ENCODE results near the gene TMSB10. TPM values are rescaled to one million over a fixed set of nuclear protein-coding genes. Genes with fewer than 3 reads are reported as not detected.
A peak's percentile ranks its signal among the peaks of the same experiment; 100 is the strongest.
"Not testable (repeated sequence)": the region's sequence is repeated elsewhere in the genome, so short reads cannot be mapped to it uniquely, and the experiment has no call there.

TMSB10 gene
- total and polyA plus RNA-seq, 8 donors, result 1,864 to 2,766 (median 2,518) TPM

DNA sequence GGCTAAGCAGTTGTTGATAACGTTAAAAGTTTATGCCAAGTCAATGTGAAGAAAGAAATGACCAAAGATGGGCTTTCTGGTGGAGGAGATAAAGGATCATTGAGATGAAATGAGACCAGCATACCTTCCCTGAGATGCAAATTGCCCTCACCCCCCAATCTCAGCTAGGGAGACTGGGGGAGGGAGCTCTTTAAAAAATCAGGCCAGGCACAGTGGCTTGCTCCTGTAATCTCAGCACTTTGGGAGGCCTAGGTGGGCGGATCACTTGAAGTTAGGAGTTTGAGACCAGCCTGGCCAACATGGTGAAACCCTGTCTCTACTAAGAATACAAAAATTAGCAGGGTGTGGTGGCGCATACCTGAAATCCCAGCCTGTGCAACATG is 34.6 kb downstream of the TMSB10 start:
- Histone ChIP-seq H3K4me3 (no peak overlapping the region), H3K27me3 (no peaks in the 10 kb centered on the region), H3K9me3 (no peaks in the 10 kb centered on the region), H3K27ac (peak overlapping the region in 1 of 2 donors; percentile 69), H3K36me3 (no peaks in the 10 kb centered on the region), H3K4me1 (peaks cover 0 to 24% of the 10 kb centered on the region in 2 donors)
- TF ChIP-seq, protein P1, sequence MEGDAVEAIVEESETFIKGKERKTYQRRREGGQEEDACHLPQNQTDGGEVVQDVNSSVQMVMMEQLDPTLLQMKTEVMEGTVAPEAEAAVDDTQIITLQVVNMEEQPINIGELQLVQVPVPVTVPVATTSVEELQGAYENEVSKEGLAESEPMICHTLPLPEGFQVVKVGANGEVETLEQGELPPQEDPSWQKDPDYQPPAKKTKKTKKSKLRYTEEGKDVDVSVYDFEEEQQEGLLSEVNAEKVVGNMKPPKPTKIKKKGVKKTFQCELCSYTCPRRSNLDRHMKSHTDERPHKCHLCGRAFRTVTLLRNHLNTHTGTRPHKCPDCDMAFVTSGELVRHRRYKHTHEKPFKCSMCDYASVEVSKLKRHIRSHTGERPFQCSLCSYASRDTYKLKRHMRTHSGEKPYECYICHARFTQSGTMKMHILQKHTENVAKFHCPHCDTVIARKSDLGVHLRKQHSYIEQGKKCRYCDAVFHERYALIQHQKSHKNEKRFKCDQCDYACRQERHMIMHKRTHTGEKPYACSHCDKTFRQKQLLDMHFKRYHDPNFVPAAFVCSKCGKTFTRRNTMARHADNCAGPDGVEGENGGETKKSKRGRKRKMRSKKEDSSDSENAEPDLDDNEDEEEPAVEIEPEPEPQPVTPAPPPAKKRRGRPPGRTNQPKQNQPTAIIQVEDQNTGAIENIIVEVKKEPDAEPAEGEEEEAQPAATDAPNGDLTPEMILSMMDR (IDR thresholded peaks at IDR 0.05), result no peak
- no peak for ATAC-seq
- peak in 1 of 4 donors; percentile 5 for DNase-seq
- intact Hi-C loops (cut with DNase I), result no loop called here

DNA sequence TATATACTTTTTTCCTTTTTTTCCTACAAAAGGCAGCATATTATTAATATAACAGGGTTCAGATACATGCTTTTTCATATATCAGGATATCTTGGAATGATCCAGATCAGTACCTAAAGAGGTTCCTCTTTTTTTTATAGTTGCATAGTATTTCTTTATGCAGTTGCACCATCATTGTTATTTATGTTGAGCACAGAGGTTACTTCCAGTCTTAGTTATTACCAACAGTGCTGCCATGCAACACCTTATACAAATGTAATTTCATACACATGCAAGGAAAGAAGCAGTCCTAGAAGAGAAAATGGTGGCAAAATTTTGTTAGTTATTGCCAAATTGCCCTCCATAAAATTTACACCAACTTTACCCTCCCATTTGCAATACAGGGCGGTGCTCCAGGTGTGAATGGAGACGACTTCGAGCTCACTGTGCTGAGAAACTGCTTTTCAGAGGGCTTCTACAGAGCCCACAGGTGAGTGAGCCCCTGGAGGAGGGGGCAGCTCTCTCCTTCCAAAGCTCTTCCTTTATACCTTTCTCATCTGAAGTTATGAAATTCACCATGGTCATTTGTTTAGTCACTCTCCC is 35.5 kb downstream of the TMSB10 start:
- Histone ChIP-seq H3K36me3 (no peaks in the 10 kb centered on the region), H3K9me3 (no peaks in the 10 kb centered on the region), H3K4me3 (no peak overlapping the region), H3K27ac (peak overlapping the region in 1 of 2 donors; percentile 46), H3K4me1 (peaks cover 0 to 30% of the 10 kb centered on the region in 2 donors), H3K27me3 (no peaks in the 10 kb centered on the region)
- ATAC-seq (no peak), DNase-seq (peak in 1 of 4 donors; percentile 5)
- TF ChIP-seq, protein P1 (IDR thresholded peaks at IDR 0.05), result no peak
- intact Hi-C loops (cut with DNase I), result no loop called here

GRCh38 chr2:84942166-84942565 is 36.7 kb downstream of the TMSB10 start:
- Histone ChIP-seq H3K27me3 (no peaks in the 10 kb centered on the region), H3K9me3 (no peaks in the 10 kb centered on the region), H3K4me3 (no peak overlapping the region), H3K4me1 (peaks cover 0 to 37% of the 10 kb centered on the region in 2 donors), H3K36me3 (no peaks in the 10 kb centered on the region), H3K27ac (no peak overlapping the region)
- TF ChIP-seq, protein P1 (IDR thresholded peaks at IDR 0.05), result no peak
- ATAC-seq, result no peak
- intact Hi-C loops (cut with DNase I), result no loop called here
- peak in 1 of 4 donors; percentile 8 for DNase-seq

DNA sequence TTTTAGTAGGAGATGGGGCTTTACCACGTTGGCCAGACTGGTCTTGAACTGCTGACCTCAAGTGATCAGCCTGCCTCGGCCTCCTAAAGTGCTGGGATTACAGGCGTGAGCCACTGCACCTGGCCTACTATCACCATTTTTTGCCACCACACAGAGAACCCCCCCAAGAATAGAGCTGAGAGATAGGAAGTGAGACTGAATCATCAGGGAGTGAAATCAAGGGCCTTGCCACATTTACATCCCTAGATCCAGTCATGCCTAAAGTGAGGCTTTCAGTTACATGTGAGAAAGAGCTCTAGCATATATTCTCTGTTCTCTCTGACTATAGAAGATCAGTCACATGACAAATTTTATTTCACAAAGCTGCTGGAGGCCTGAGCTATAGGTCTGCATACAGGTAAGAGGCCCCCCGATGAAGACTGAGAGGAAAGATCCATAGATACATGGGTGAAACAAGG is 37.5 kb downstream of the TMSB10 start:
- intact Hi-C loops (cut with DNase I), result no loop called here
- H3K4me3 ChIP-seq, result no peak overlapping the region
- no peaks in the 10 kb centered on the region for H3K36me3 ChIP-seq
- H3K4me1 ChIP-seq, result peaks cover 0 to 37% of the 10 kb centered on the region in 2 donors
- no peaks in the 10 kb centered on the region for H3K9me3 ChIP-seq
- H3K27me3 ChIP-seq, result no peaks in the 10 kb centered on the region
- ATAC-seq, result no peak
- TF ChIP-seq, protein P1 (IDR thresholded peaks at IDR 0.05), result no peak
- no peak overlapping the region for H3K27ac ChIP-seq
- peak in 1 of 4 donors; percentile 2 for DNase-seq

- ATAC-seq (no peak), DNase-seq (no peak)
- intact Hi-C loops (cut with DNase I), result no loop called here
- no peaks in the 10 kb centered on the region for H3K27me3 ChIP-seq
- TF ChIP-seq, protein P1 (IDR thresholded peaks at IDR 0.05), result no peak
- no peak overlapping the region for H3K27ac ChIP-seq
- no peak overlapping the region for H3K4me3 ChIP-seq
- peaks cover 0 to 31% of the 10 kb centered on the region in 2 donors for H3K4me1 ChIP-seq
- no peaks in the 10 kb centered on the region for H3K9me3 ChIP-seq
- no peaks in the 10 kb centered on the region for H3K36me3 ChIP-seq
These were observed 38.9 kb downstream of the TMSB10 start for GRCh38 chr2:84944295-84944909.

GRCh38 chr2:84945838-84946203 is 40.4 kb downstream of the TMSB10 start:
- intact Hi-C loops (cut with DNase I); H3K36me3 ChIP-seq; H3K27me3 ChIP-seq; DNase-seq; H3K4me3 ChIP-seq; H3K9me3 ChIP-seq; ATAC-seq: not testable (repeated sequence)
- peak overlapping the region in 1 of 2 donors; percentile 65 for H3K27ac ChIP-seq
- H3K4me1 ChIP-seq, result peaks cover 0 to 16% of the 10 kb centered on the region in 2 donors

All from left lung (tissue), 10 donors.